ENCODE data around the gene CFLAR. TPM values are rescaled to one million over a fixed set of nuclear protein-coding genes. Genes with fewer than 3 reads are reported as not detected.

The CFLAR gene
- total RNA-seq, 1 experiment from 2014 or later: 21.5 TPM

- TF ChIP-seq MAX (CRISPR knock-in tag; IDR thresholded peaks at IDR 0.05) (peak; percentile 17; the same call in 1 of the 2 replicates), ERG (CRISPR knock-in tag; IDR thresholded peaks at IDR 0.05) (no peak), SP1 (CRISPR knock-in tag; conservative IDR thresholded peaks at IDR 0.05) (no peak), FOXP4 (CRISPR knock-in tag; IDR thresholded peaks at IDR 0.05) (0 out of 2 replicates have a peak, but pooled peaks have one; percentile 23), E2F4 (CRISPR knock-in tag; IDR thresholded peaks at IDR 0.05; ENCODE audit: borderline replicate concordance, low read depth) (no peak)
Measured at GRCh38 chr2:201118121-201118960, 2.4 kb downstream of the CFLAR start (continued).

- Mint-ChIP-seq H3K4me1 (peaks cover 48% of the 10 kb centered on the region), H3K36me3 (no peaks in the 10 kb centered on the region), H3K27me3 (ENCODE audit: low read depth) (peaks cover 4% of the 10 kb centered on the region; the same call in 1 of the 2 replicates), H3K27ac (peak overlapping the region; percentile 95), H3K9me3 (no peaks in the 10 kb centered on the region), H3K4me3 (peak overlapping the region; percentile 88)
- ChIA-PET CTCF (interaction anchor here (1.2 to 2.9 kb wide), 6 partner anchors 9 to 155 kb away, joined by 3 to 16 read pairs (median 8); partner anchors contain the start of genes CASP10 and ORC2), POLR2A (interaction anchor here (0.9 kb wide), 1 partner anchor 675 kb away, joined by 4 read pairs; no protein-coding TSS in a partner anchor)
- peak; percentile 51 for ATAC-seq
- peak; percentile 96 for TF ChIP-seq PRDM15 (CRISPR knock-in tag; IDR thresholded peaks at IDR 0.05)
- TF ChIP-seq ATF2 (CRISPR knock-in tag; IDR thresholded peaks at IDR 0.05; ENCODE audit: borderline replicate concordance, low read depth): no peak
- DNase-seq (ENCODE audit: low spot score): no peak
Measured at GRCh38 chr2:201118961-201119854, 3.2 kb downstream of the CFLAR start.

- no peak for ATAC-seq
- H3K9me3 Mint-ChIP-seq: no peaks in the 10 kb centered on the region
- POLR2A ChIA-PET: no interaction called here
- no peak overlapping the region for H3K27ac Mint-ChIP-seq
- no peak overlapping the region for H3K4me3 Mint-ChIP-seq
- no peak for DNase-seq (ENCODE audit: low spot score)
- no peaks in the 10 kb centered on the region for H3K27me3 Mint-ChIP-seq (ENCODE audit: low read depth)
- peaks cover 56% of the 10 kb centered on the region for H3K4me1 Mint-ChIP-seq
- no peaks in the 10 kb centered on the region for H3K36me3 Mint-ChIP-seq
- CTCF ChIA-PET: no interaction called here
- no peak for TF ChIP-seq RORB (CRISPR knock-in tag; IDR thresholded peaks at IDR 0.05)
- no peak for TF ChIP-seq MAX (CRISPR knock-in tag; IDR thresholded peaks at IDR 0.05)
- no peak for TF ChIP-seq ESRRA (CRISPR knock-in tag; IDR thresholded peaks at IDR 0.05; ENCODE audit: borderline replicate concordance)
- TF ChIP-seq ETV6 (CRISPR knock-in tag; IDR thresholded peaks at IDR 0.05): no peak
- TF ChIP-seq ZNF317 (CRISPR knock-in tag; IDR thresholded peaks at IDR 0.05; ENCODE audit: borderline replicate concordance, low read depth): no peak
- no peak for TF ChIP-seq ATF1 (CRISPR knock-in tag; IDR thresholded peaks at IDR 0.05)
- TF ChIP-seq HMGXB4 (CRISPR knock-in tag; IDR thresholded peaks at IDR 0.05): no peak
- no peak for TF ChIP-seq SMAD3 (CRISPR knock-in tag; IDR thresholded peaks at IDR 0.05; ENCODE audit: borderline replicate concordance)
- no peak for TF ChIP-seq IRF2 (CRISPR knock-in tag; IDR thresholded peaks at IDR 0.05; ENCODE audit: borderline replicate concordance, low read depth)
- TF ChIP-seq RELA (CRISPR knock-in tag; IDR thresholded peaks at IDR 0.05; ENCODE audit: borderline replicate concordance): no peak
- no peak for TF ChIP-seq ZNF423 (CRISPR knock-in tag; IDR thresholded peaks at IDR 0.05)
Measured at GRCh38 chr2:201122276-201122675, 6.3 kb downstream of the CFLAR start.

Data from WTC11 (cell line).